Neutrophil (primary cell): Measurements from ENCODE around the gene COPB2.

ENCODE experiments used
- H3K27ac ChIP-seq: fragments of 200-600 bp; sonication (generic); 2 replicates; pipeline ENCODE4 v1.5.1; 2016; ENCODE audit warnings: mild to moderate bottlenecking, moderate library complexity
- H3K27me3 ChIP-seq: fragments of 200-600 bp; sonication (generic); 2 replicates; pipeline ENCODE4 v1.6.0; 2016; ENCODE audit warnings: mild to moderate bottlenecking
- H3K36me3 ChIP-seq: fragments of 200-600 bp; sonication (generic); 2 replicates; pipeline ENCODE4 v1.5.1; 2017
- H3K4me1 ChIP-seq, 2 experiments: fragments of 200-600 bp in 1 of 2; sonication (generic) in 1 of 2; 1 replicate in 1 of 2; 2 replicates in 1 of 2; pipeline versions ENCODE4 v1.5.1 to v1.6.1; 2013 to 2016; ENCODE audit warnings: low read depth in 1 of 2, low read length in 1 of 2, mild to moderate bottlenecking in 1 of 2, moderate library complexity in 1 of 2; ENCODE audit not compliant: control insufficient read depth in 1 of 2, insufficient read depth in 1 of 2
- H3K4me3 ChIP-seq, 2 experiments: fragments of 200-600 bp in 1 of 2; sonication (generic) in 1 of 2; 1 replicate in 1 of 2; 2 replicates in 1 of 2; pipeline ENCODE4 v1.5.1; 2013 to 2016; ENCODE audit warnings: low read depth in 1 of 2, low read length in 1 of 2, mild to moderate bottlenecking in 1 of 2, moderate library complexity in 1 of 2
- H3K9me3 ChIP-seq: fragments of 200-600 bp; sonication (generic); 2 replicates; pipeline ENCODE4 v1.5.1; 2016
- CTCF ChIP-seq: fragments of 200-600 bp; sonication (generic); IDR thresholded peaks from 2 replicates; pipeline ENCODE4 v1.5.1; 2016; ENCODE audit warnings: antibody characterized with exemption

COPB2 gene

GRCh38 chr3:139326131-139326530 is 63.3 kb downstream of the COPB2 start:
- Histone ChIP-seq H3K9me3 (no peaks in the 10 kb centered on the region), H3K4me3 (no peak overlapping the region), H3K4me1 (peaks cover 3 to 5% of the 10 kb centered on the region in 2 experiments), H3K36me3 (no peaks in the 10 kb centered on the region), H3K27ac (no peak overlapping the region), H3K27me3 (peaks cover 29% of the 10 kb centered on the region)
- no peak for TF ChIP-seq CTCF

- no peaks in the 10 kb centered on the region for H3K9me3 ChIP-seq
- TF ChIP-seq CTCF = no peak
- H3K4me3 ChIP-seq = no peak overlapping the region
- H3K27ac ChIP-seq = no peak overlapping the region
- peaks cover 3 to 5% of the 10 kb centered on the region in 2 experiments for H3K4me1 ChIP-seq
- H3K36me3 ChIP-seq = no peaks in the 10 kb centered on the region
- peaks cover 25% of the 10 kb centered on the region for H3K27me3 ChIP-seq
Observed at GRCh38 chr3:139325551-139325950, 63.9 kb downstream of the COPB2 start.

DNA sequence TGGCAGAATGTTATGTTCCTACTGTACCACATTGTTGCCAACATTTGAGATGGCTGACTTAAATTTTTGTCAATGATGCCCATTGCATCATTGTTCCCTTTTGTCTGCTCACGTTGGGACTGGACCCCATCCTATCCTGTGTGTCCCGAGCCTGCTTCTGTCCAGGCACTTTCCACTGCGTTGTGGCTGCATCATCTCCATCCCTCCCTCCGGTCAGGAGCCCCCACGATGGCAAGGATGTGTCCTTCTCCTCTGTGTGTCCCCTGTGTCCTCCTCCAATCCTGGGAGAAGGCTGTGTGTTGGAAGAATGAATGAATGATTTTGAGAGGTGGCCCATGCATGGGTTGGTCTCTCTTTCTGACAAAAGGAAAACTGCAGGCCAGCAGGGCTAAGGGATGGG is 65.0 kb downstream of the COPB2 start:
- Histone ChIP-seq H3K9me3 (no peaks in the 10 kb centered on the region), H3K27ac (no peak overlapping the region), H3K4me1 (peaks cover 3 to 4% of the 10 kb centered on the region in 2 experiments), H3K36me3 (no peaks in the 10 kb centered on the region), H3K4me3 (no peak overlapping the region), H3K27me3 (peaks cover 14% of the 10 kb centered on the region)
- TF ChIP-seq CTCF = no peak

DNA sequence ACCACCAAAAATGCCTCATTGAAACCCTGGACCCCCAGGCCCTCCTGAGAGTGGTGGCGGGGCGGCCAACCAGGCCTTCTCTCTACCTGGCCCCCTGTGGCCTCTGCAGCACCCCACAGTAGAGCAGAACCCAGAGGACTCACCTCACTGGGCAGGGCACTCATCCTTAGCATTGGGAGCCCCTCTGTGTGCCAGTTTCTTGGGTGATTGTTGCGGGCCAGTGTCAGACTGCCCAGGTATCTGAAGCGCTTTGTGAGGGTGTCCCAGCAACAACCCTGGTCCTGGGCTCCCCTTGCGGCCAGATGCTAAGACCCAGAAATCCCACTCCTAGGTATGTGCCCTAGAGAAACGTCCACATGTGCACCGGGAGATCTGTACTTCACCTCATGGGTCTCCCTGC is 66.3 kb downstream of the COPB2 start:
- H3K4me1 ChIP-seq = no peaks in the 10 kb centered on the region
- no peaks in the 10 kb centered on the region for H3K9me3 ChIP-seq
- no peak overlapping the region for H3K4me3 ChIP-seq
- H3K27me3 ChIP-seq = peaks cover 22% of the 10 kb centered on the region
- TF ChIP-seq CTCF = no peak
- no peak overlapping the region for H3K27ac ChIP-seq
- H3K36me3 ChIP-seq = no peaks in the 10 kb centered on the region

GRCh38 chr3:139322346-139322745 is 67.1 kb downstream of the COPB2 start:
- no peak overlapping the region for H3K4me3 ChIP-seq

More at GRCh38 chr3:139322346-139322745, 67.1 kb downstream of the COPB2 start:
- no peaks in the 10 kb centered on the region for H3K4me1 ChIP-seq
- no peak for TF ChIP-seq CTCF
- H3K27me3 ChIP-seq = peaks cover 26% of the 10 kb centered on the region
- H3K9me3 ChIP-seq = no peaks in the 10 kb centered on the region
- no peaks in the 10 kb centered on the region for H3K36me3 ChIP-seq
- no peak overlapping the region for H3K27ac ChIP-seq
